A549 (cell line): ENCODE data around the gene CNTNAP5. TPM values are rescaled to one million over a fixed set of nuclear protein-coding genes. Genes with fewer than 3 reads are reported as not detected.

Source experiments
- ATAC-seq, 2 experiments: fragments of 200-7000 bp in 1 of 2; fragments of >200 bp in 1 of 2; cut with Nextera tagmentation in 1 of 2; cut with Tn5 transposase in 1 of 2; 3 replicates each; pipeline versions ENCODE4 v1.8.0 to v1.9.1; 2018 to 2020; ENCODE audit warnings: mild to moderate bottlenecking in 1 of 2, moderate library complexity in 1 of 2
- CTCF ChIA-PET: fragments of 300-600 bp; sonication (Branson Sonifier 250); formaldehyde crosslinking; extraction: SDS; loops from one replicate; lab custom pipeline; 2021; ENCODE audit warnings: antibody characterized with exemption, inconsistent platforms; lab: Yijun Ruan, JAX
- POLR2A ChIA-PET: fragments of 350-600 bp; formaldehyde crosslinking; extraction: SDS; loops from one replicate; lab custom pipeline; 2021; ENCODE audit warnings: antibody characterized with exemption, inconsistent platforms; lab: Yijun Ruan, JAX
- DNase-seq, 2 experiments: peaks; one replicate each; pipeline versions ENCODE4 v3.0.0 to v3.0.0-alpha.2; 2011 to 2016; ENCODE audit warnings: low read depth in 1 of 2, low spot score in 1 of 2
- FAIRE-seq: peaks from 2 replicates; lab custom pipeline; 2011; peaks lifted over from hg19 to GRCh38; lab: Jason Lieb, UNC
- H3K27ac ChIP-seq, 2 experiments: fragments of >200 bp; sonication (Bioruptor Twin); formaldehyde crosslinking; 3 replicates each; pipeline ENCODE4 v1.5.1; 2016 to 2017
- H3K4me1 ChIP-seq: fragments of >200 bp; sonication (Bioruptor Twin); formaldehyde crosslinking; 3 replicates; pipeline ENCODE4 v1.6.1; 2016
- H3K4me2 ChIP-seq: fragments of >200 bp; sonication (Bioruptor Twin); formaldehyde crosslinking; 3 replicates; pipeline ENCODE4 v1.6.1; 2016
- H3K4me3 ChIP-seq: fragments of >200 bp; sonication (Bioruptor Twin); formaldehyde crosslinking; 3 replicates; pipeline ENCODE4 v1.5.1; 2016
- H3K9me3 ChIP-seq: fragments of >200 bp; sonication (Bioruptor Twin); formaldehyde crosslinking; 3 replicates; pipeline ENCODE4 v1.6.1; 2016
- BHLHE40 ChIP-seq: IDR thresholded peaks from 2 replicates; pipeline ENCODE4 v1.6.1; 2012; ENCODE audit warnings: low read depth, low read length, inconsistent platforms
- E2F6 ChIP-seq: IDR thresholded peaks from 2 replicates; pipeline ENCODE4 v1.6.1; 2012; ENCODE audit warnings: low read depth, borderline replicate concordance
- EHF ChIP-seq: fragments of 250-450 bp; sonication (Bioruptor Pico); IDR thresholded peaks from 2 replicates; pipeline ENCODE4 v1.5.0; 2020; ENCODE audit warnings: mild to moderate bottlenecking
- ESRRA ChIP-seq: fragments of 150-350 bp; IDR thresholded peaks from 2 replicates; pipeline ENCODE4 v1.6.1; 2014; ENCODE audit warnings: mild to moderate bottlenecking, low read length, borderline replicate concordance
- FOXS1 ChIP-seq: fragments of 250-450 bp; sonication (Bioruptor Pico); IDR thresholded peaks from 2 replicates; pipeline ENCODE4 v1.5.0; 2020; ENCODE audit warnings: mild to moderate bottlenecking, moderate library complexity
- HDAC2 ChIP-seq: fragments of 200-600 bp; sonication (generic); IDR thresholded peaks from 2 replicates; pipeline ENCODE4 v1.6.1; 2016
- HOXA7 ChIP-seq: fragments of 250-450 bp; sonication (Bioruptor Pico); IDR thresholded peaks from 2 replicates; pipeline ENCODE4 v1.5.0; 2020; ENCODE audit warnings: mild to moderate bottlenecking, moderate library complexity
- MAFK ChIP-seq: fragments of 450-650 bp; IDR thresholded peaks from 2 replicates; pipeline ENCODE4 v1.6.1; 2014; ENCODE audit not compliant: partially characterized antibody
- MYC ChIP-seq: IDR thresholded peaks from 2 replicates; pipeline ENCODE4 v1.6.1; 2012; ENCODE audit warnings: mild to moderate bottlenecking, inconsistent platforms, low read length, improper control_type of control experiment, borderline replicate concordance
- NFE2L2 ChIP-seq: fragments of 150-350 bp; conservative IDR thresholded peaks from 2 replicates; pipeline ENCODE4 v1.6.1; 2014; ENCODE audit warnings: low read length
- RAD21 ChIP-seq, 2 experiments: fragments of >200 bp in 1 of 2; sonication (Bioruptor Twin) in 1 of 2; formaldehyde crosslinking in 1 of 2; IDR thresholded peaks in 1 of 2; conservative IDR thresholded peaks in 1 of 2; 2 replicates in 1 of 2; 3 replicates in 1 of 2; pipeline ENCODE4 v1.6.1; 2012 to 2018; ENCODE audit warnings: inconsistent platforms in 1 of 2
- RCOR1 ChIP-seq: fragments of 150-350 bp; IDR thresholded peaks from 2 replicates; pipeline ENCODE4 v1.6.1; 2014; ENCODE audit warnings: antibody characterized with exemption, low read length, low read depth
- RFX5 ChIP-seq: fragments of 450-650 bp; IDR thresholded peaks from 2 replicates; pipeline ENCODE4 v1.7.1; 2014; ENCODE audit warnings: antibody characterized with exemption, mild to moderate bottlenecking, moderate library complexity
- SMC3 ChIP-seq: fragments of >200 bp; sonication (Bioruptor Twin); formaldehyde crosslinking; IDR thresholded peaks from 3 replicates; pipeline ENCODE4 v1.6.1; 2018; ENCODE audit warnings: inconsistent platforms
- SREBF2 ChIP-seq: fragments of 450-650 bp; IDR thresholded peaks from 2 replicates; pipeline ENCODE4 v1.6.1; 2014; ENCODE audit warnings: mild to moderate bottlenecking, moderate library complexity
- TP53 ChIP-seq: fragments of 250-450 bp; sonication (Bioruptor Pico); IDR thresholded peaks from 2 replicates; pipeline ENCODE4 v1.5.0; 2021; ENCODE audit warnings: mild to moderate bottlenecking, moderate library complexity
- ZFP36 ChIP-seq: fragments of 450-650 bp; IDR thresholded peaks from 2 replicates; pipeline ENCODE4 v1.6.1; 2014; ENCODE audit warnings: borderline replicate concordance; ENCODE audit not compliant: partially characterized antibody
- ZNF302 ChIP-seq: fragments of 250-450 bp; sonication (Bioruptor Pico); IDR thresholded peaks from 2 replicates; pipeline ENCODE4 v1.9.0; 2021; ENCODE audit warnings: inconsistent platforms, mild to moderate bottlenecking, moderate library complexity
- ZSCAN20 ChIP-seq: fragments of 250-450 bp; sonication (Bioruptor Pico); IDR thresholded peaks from 2 replicates; pipeline ENCODE4 v1.8.0; 2022; ENCODE audit warnings: mild to moderate bottlenecking, moderate library complexity
- WGBS: methylation state at CpG from one replicate; pipeline ENCODE4 v1.1.6; 2017; ENCODE audit errors: missing lambda C conversion rate; 5-methylcytosine and 5-hydroxymethylcytosine counted together
- polyA plus RNA-seq, 4 experiments: library from polyadenylated mRNA; depleted of rRNA in 3 of 4; stranded (reverse); fragments of >200 nt; fragmentation: RNase III in 1 of 4; extraction: RNeasy Plus Mini Kit Qiagen cat#74134 plus additional on column Dnase treatment in 1 of 4; gene quantifications; 2 replicates in 3 of 4; 3 replicates in 1 of 4; pipeline ENCODE4 v1.2.3, GENCODE V29; 2011 to 2017
- TF ChIP-seq, protein P1 (sequence below): fragments of >200 bp; sonication (Bioruptor Twin); formaldehyde crosslinking; IDR thresholded peaks from 3 replicates; pipeline ENCODE4 v1.5.1; 2016

The CNTNAP5 gene
- polyA plus RNA-seq, 2 of the 4 experiments (the other 2 are of a cell fraction), result not detected

DNA sequence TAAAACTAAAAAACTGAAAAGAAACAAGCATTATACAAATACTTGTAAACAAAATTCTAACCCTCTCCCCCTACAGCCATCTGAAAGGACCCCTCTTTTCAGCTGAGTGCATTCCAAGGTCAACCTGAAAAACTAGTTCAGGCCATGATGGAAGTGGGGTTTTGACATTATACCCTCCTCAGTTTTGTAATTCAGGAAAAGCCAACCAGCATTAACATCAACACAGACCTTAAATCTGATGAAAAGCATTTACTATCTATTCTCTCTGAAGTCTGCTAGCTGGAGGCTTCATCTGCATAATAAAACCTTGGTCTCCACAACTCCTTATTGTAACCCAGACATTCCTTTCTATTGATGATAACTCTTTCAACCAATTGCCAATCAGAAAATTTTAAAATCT is 302.2 kb downstream of the CNTNAP5 start:
- no peak for FAIRE-seq
- Histone ChIP-seq H3K4me3 (no peak overlapping the region), H3K9me3 (no peaks in the 10 kb centered on the region), H3K4me1 (no peaks in the 10 kb centered on the region), H3K4me2 (no peak overlapping the region), H3K27ac (no peak overlapping the region)
- ChIA-PET CTCF (no interaction called here), POLR2A (no interaction called here)
- TF ChIP-seq ZNF302 (CRISPR knock-in tag), result no peak
- no peak for TF ChIP-seq TP53 (CRISPR knock-in tag)
- TF ChIP-seq, protein P1, sequence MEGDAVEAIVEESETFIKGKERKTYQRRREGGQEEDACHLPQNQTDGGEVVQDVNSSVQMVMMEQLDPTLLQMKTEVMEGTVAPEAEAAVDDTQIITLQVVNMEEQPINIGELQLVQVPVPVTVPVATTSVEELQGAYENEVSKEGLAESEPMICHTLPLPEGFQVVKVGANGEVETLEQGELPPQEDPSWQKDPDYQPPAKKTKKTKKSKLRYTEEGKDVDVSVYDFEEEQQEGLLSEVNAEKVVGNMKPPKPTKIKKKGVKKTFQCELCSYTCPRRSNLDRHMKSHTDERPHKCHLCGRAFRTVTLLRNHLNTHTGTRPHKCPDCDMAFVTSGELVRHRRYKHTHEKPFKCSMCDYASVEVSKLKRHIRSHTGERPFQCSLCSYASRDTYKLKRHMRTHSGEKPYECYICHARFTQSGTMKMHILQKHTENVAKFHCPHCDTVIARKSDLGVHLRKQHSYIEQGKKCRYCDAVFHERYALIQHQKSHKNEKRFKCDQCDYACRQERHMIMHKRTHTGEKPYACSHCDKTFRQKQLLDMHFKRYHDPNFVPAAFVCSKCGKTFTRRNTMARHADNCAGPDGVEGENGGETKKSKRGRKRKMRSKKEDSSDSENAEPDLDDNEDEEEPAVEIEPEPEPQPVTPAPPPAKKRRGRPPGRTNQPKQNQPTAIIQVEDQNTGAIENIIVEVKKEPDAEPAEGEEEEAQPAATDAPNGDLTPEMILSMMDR, result no peak
- no peak for TF ChIP-seq NFE2L2
- no peak for TF ChIP-seq EHF
- TF ChIP-seq HOXA7 (CRISPR knock-in tag), result no peak
- TF ChIP-seq MYC, result no peak
- TF ChIP-seq ZFP36, result no peak
- no peak for DNase-seq
- no peak for ATAC-seq

DNA sequence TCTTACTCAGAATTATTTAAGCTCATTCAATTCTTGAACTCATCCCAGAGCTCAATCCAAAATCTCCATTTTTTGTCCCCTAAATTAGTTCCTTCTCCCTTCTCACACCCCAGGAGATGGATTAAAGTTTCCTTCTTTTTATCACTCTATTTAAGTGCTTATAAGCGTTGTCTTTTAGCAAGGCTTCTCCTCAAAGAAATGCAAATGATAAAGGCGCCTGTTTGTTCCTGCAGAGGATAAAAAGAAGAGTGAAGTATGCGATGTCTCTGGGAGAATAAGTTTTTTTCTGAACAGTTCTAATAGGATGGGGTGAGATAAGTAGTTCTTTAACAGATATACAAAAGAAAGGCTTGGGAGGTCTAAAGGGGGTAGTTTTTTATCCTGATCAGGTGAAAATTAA is 303.3 kb downstream of the CNTNAP5 start:
- WGBS, result 1% methylated on average over 3 of the region's 3 CpGs
- no peak for ATAC-seq
- CTCF ChIA-PET, result no interaction called here

GRCh38 chr2:124333784-124334183 is 308.7 kb downstream of the CNTNAP5 start:
- no peak overlapping the region for H3K4me2 ChIP-seq
- CTCF ChIA-PET, result no interaction called here
- TF ChIP-seq, protein P1, result no peak
- no peak for TF ChIP-seq MYC
- TF ChIP-seq MAFK, result no peak
- no peak for TF ChIP-seq ESRRA
- no peak for TF ChIP-seq TP53 (CRISPR knock-in tag)
- no peak for TF ChIP-seq HDAC2
- no peak for TF ChIP-seq FOXS1 (CRISPR knock-in tag)
- TF ChIP-seq SMC3, result no peak
- TF ChIP-seq RFX5, result no peak
- no peak for TF ChIP-seq ZSCAN20 (CRISPR knock-in tag)
- TF ChIP-seq SREBF2, result no peak
- no peak for TF ChIP-seq RCOR1
- no peak for TF ChIP-seq BHLHE40
- TF ChIP-seq E2F6, result no peak
- TF ChIP-seq ZFP36, result no peak
- POLR2A ChIA-PET, result no interaction called here
- H3K27ac ChIP-seq, result no peak overlapping the region
- FAIRE-seq, result no peak
- no peak for ATAC-seq
- 0% methylated on average over 4 of the region's 4 CpGs for WGBS
- no peaks in the 10 kb centered on the region for H3K4me1 ChIP-seq
- no peak overlapping the region for H3K4me3 ChIP-seq
- no peaks in the 10 kb centered on the region for H3K9me3 ChIP-seq
- DNase-seq, result no peak

More for the DNA sequence above, 303.3 kb downstream of the CNTNAP5 start:
- no peak for TF ChIP-seq MYC
- no peak for TF ChIP-seq RAD21 (conservative IDR thresholded peaks at IDR 0.05 in 1 of 2, IDR thresholded peaks at IDR 0.05 in 1 of 2)
- no peak overlapping the region for H3K4me3 ChIP-seq
- H3K4me2 ChIP-seq, result no peak overlapping the region
- no peak overlapping the region for H3K27ac ChIP-seq
- H3K9me3 ChIP-seq, result no peaks in the 10 kb centered on the region
- no peaks in the 10 kb centered on the region for H3K4me1 ChIP-seq
- no peak for FAIRE-seq
- DNase-seq, result no peak
- POLR2A ChIA-PET, result no interaction called here
